Heart right ventricle (tissue), 16 donors: ENCODE data around the gene TBCK. TPM values are rescaled to one million over a fixed set of nuclear protein-coding genes. Genes with fewer than 3 reads are reported as not detected.
"Not testable (repeated sequence)": the region's sequence is repeated elsewhere in the genome, so short reads cannot be mapped to it uniquely, and the experiment has no call there.

Source experiments
- ATAC-seq, 8 donors: fragments of 200-7000 bp; cut with Tn5 transposase; one replicate each; pipeline ENCODE4 v1.9.1; 2020; ENCODE audit warnings: mild to moderate bottlenecking in 8 of 8, moderate library complexity in 8 of 8, moderate number of reproducible peaks in 1 of 8
- DNase-seq, 2 donors: peaks; one replicate each; pipeline ENCODE4 v3.0.0-alpha.2; 2020
- H3K27ac ChIP-seq, 10 donors: fragments of 200-600 bp; sonication (generic) in 2 of 10; one replicate each; pipeline versions ENCODE4 v1.5.0 to v1.8.0; 2020 to 2022; ENCODE audit warnings: mild to moderate bottlenecking in 3 of 10
- H3K27me3 ChIP-seq, 7 donors: fragments of 200-600 bp; one replicate each; pipeline ENCODE4 v1.8.0; 2021 to 2022; ENCODE audit warnings: mild to moderate bottlenecking in 2 of 7
- H3K36me3 ChIP-seq, 9 donors: fragments of 200-600 bp; sonication (generic) in 1 of 9; one replicate each; pipeline versions ENCODE4 v1.5.0 to v1.8.0; 2020 to 2022; ENCODE audit warnings: mild to moderate bottlenecking in 2 of 9
- H3K4me1 ChIP-seq, 9 donors: fragments of 200-600 bp; sonication (generic) in 1 of 9; one replicate each; pipeline versions ENCODE4 v1.5.0 to v1.8.0; 2020 to 2022; ENCODE audit warnings: mild to moderate bottlenecking in 4 of 9
- H3K4me3 ChIP-seq, 10 donors: fragments of 200-600 bp; sonication (generic) in 2 of 10; one replicate each; pipeline versions ENCODE4 v1.5.0 to v1.8.0; 2020 to 2022; ENCODE audit warnings: mild to moderate bottlenecking in 7 of 10, moderate library complexity in 2 of 10
- H3K9me3 ChIP-seq, 11 donors: fragments of 200-600 bp in 10 of 11; sonication (generic) in 2 of 11; one replicate each; pipeline versions ENCODE4 v1.5.0 to v1.8.0; 2013 to 2022; ENCODE audit warnings: mild to moderate bottlenecking in 2 of 11, control low read depth in 1 of 11, moderate library complexity in 1 of 11
- WGBS, 2 donors: extraction: QIAGEN DNeasy Blood & Tissue Kit; methylation state at CpG; one replicate each; pipeline ENCODE4 v1.1.7; 2013; ENCODE audit warnings: inconsistent platforms in 1 of 2; 5-methylcytosine and 5-hydroxymethylcytosine counted together
- intact Hi-C, 10 donors: fragments of 100-400 bp; cut with DNase I; formaldehyde crosslinking; loops; one replicate each; pipeline versions ENCODE4 v1.11.1 to v1.14.2; 2022
- polyA plus RNA-seq, 2 donors: library from polyadenylated mRNA; stranded (reverse); fragments of 200-250 nt; gene quantifications; one replicate each; pipeline ENCODE4 v1.2.3, GENCODE V29; 2013
- total RNA-seq, 10 donors: library from RNA; stranded (reverse); fragmentation: NEBNext Ultra II Directional in 3 of 10; extraction: Animal tissue kit (Norgen Biotek cat#: 25700) in 3 of 10; gene quantifications; one replicate each; pipeline versions ENCODE4 v1.2.1 to v1.2.4, GENCODE V29; 2021 to 2023
- TF ChIP-seq, protein P1 (sequence below), 9 donors: fragments of 200-600 bp; sonication (generic) in 2 of 9; IDR thresholded peaks; one replicate each; pipeline versions ENCODE4 v1.5.0 to v1.8.0; 2021 to 2022; ENCODE audit warnings: antibody characterized with exemption in 9 of 9, mild to moderate bottlenecking in 5 of 9, moderate library complexity in 1 of 9
- donor health status: Arrhythmogenic right ventricular cardiomyopathy.
- donor health status: ischemic (EF 13 %, LVEDD 7.1; RV severe dilation, severe dysfunction).
- donor health status: healthy with polysubstance abuse.
- donor health status: DM: no; HTN: yes; CAD: no.
- donor health status: DM: no; HTN: no; CAD: no.
- donor health status: ischemic (EF 25% LVEDD 6.9; RV normal size, moderate dysfunction).
- donor health status: ischemic (EF 25% LVEDD 5.7; RV mildly dilated, moderate dysfunction).
- donor health status: healthy.
- donor health status: DM: yes; HTN: yes; CAD: no.
- donor health status: Ischemic cardiomyopathy.
- donor health status: ischemic (EF 35%, LVEDD 5.7; RV mildly dilated, moderate dysfunction).
- donor health status: nonischemic (EF 11% LVEDD 7.7; RV severe dilation, severe dysfunction).
- donor health status: DM: yes; HTN: yes; CAD: no.
- donor health status: PGD.
- donor health status: ischemic (EF 29% LVEDD 5.4; RV normal size, mild dysfunction).
- donor health status: nonischemic (EF 23%, LVEDD 6.1; RV moderate dilation, normal function).

The TBCK gene
- total and polyA plus RNA-seq, 12 donors, result 5.0 to 22.8 (median 17.4) TPM

DNA sequence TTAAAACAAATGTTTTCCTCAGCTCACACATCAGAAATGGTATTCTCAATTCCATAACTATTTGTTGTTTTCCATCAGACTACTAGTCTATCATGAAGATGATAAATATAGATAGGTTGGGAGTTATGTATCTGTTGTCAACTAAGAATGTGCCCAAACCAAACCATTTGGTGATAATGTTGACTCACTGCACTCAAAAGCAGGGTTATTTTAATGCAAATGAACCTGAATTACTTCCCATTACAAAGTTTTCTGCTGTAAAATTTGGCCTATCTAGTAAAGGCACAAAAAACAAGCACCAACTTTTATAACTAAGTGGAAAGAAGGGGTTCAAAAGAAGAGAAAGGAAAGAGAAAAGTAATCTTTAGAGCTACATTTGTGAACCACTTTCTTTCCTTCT lies 93.5 kb downstream of the TBCK start:
- Histone ChIP-seq H3K9me3 (peaks cover 0 to 3% (median 0%) of the 10 kb centered on the region in 11 donors), H3K27ac (no peak overlapping the region), H3K36me3 (peaks cover 0 to 58% (median 14%) of the 10 kb centered on the region in 9 donors), H3K4me3 (no peak overlapping the region), H3K27me3 (no peaks in the 10 kb centered on the region), H3K4me1 (no peaks in the 10 kb centered on the region)
- DNase-seq, result no peak
- TF ChIP-seq, protein P1, sequence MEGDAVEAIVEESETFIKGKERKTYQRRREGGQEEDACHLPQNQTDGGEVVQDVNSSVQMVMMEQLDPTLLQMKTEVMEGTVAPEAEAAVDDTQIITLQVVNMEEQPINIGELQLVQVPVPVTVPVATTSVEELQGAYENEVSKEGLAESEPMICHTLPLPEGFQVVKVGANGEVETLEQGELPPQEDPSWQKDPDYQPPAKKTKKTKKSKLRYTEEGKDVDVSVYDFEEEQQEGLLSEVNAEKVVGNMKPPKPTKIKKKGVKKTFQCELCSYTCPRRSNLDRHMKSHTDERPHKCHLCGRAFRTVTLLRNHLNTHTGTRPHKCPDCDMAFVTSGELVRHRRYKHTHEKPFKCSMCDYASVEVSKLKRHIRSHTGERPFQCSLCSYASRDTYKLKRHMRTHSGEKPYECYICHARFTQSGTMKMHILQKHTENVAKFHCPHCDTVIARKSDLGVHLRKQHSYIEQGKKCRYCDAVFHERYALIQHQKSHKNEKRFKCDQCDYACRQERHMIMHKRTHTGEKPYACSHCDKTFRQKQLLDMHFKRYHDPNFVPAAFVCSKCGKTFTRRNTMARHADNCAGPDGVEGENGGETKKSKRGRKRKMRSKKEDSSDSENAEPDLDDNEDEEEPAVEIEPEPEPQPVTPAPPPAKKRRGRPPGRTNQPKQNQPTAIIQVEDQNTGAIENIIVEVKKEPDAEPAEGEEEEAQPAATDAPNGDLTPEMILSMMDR (IDR thresholded peaks at IDR 0.05), result no peak
- no peak for ATAC-seq
- intact Hi-C loops, result no loop called here

DNA sequence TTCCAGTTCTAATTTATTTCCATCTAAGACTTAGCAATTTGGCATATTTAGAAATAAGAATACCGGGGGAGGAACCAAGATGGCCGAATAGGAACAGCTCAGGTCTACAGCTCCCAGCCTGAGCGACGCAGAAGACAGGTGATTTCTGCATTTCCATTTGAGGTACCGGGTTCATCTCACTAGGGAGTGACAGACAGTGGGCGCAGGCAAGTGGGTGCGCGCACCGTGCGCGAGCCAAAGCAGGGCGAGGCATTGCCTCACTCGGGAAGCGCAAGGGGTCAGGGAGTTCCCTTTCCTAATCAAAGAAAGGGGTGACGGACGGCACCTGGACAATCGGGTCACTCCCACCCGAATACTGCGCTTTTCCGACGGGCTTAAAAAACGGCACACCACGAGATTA lies 102.7 kb downstream of the TBCK start:
- 97 to 98% methylated on average over 23 of the region's 23 CpGs for WGBS, 2 donors
- H3K4me1 ChIP-seq, H3K27ac ChIP-seq, H3K9me3 ChIP-seq, ATAC-seq, DNase-seq, H3K27me3 ChIP-seq, intact Hi-C loops, H3K4me3 ChIP-seq: not testable (repeated sequence)
- peaks cover 0 to 55% (median 6%) of the 10 kb centered on the region in 9 donors for H3K36me3 ChIP-seq

DNA sequence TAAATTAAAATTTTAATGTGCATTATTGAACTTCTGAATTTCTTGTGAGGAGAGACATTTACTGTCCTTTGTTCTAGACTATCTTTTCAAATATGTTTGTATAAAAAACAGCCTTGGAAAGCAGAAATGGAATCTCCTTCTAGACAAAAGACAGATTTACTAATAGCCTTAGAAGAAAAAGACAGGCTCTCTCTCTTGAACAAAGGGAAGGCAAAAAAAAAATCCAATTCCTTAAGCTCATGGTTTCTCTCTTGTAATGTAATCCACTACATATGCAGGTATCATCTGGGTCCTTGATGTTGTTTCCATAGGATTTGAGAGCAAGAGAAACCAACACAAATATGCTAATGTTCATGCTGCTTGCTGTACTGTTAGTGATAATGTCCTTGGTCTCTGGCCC lies 106.0 kb downstream of the TBCK start:
- DNase-seq, result no peak
- TF ChIP-seq, protein P1 (IDR thresholded peaks at IDR 0.05), result no peak
- Histone ChIP-seq H3K4me3 (no peak overlapping the region), H3K9me3 (no peaks in the 10 kb centered on the region), H3K4me1 (no peaks in the 10 kb centered on the region), H3K36me3 (peaks cover 0 to 56% (median 6%) of the 10 kb centered on the region in 9 donors), H3K27me3 (no peaks in the 10 kb centered on the region), H3K27ac (no peak overlapping the region)
- intact Hi-C loops, result no loop called here
- ATAC-seq, result no peak

DNA sequence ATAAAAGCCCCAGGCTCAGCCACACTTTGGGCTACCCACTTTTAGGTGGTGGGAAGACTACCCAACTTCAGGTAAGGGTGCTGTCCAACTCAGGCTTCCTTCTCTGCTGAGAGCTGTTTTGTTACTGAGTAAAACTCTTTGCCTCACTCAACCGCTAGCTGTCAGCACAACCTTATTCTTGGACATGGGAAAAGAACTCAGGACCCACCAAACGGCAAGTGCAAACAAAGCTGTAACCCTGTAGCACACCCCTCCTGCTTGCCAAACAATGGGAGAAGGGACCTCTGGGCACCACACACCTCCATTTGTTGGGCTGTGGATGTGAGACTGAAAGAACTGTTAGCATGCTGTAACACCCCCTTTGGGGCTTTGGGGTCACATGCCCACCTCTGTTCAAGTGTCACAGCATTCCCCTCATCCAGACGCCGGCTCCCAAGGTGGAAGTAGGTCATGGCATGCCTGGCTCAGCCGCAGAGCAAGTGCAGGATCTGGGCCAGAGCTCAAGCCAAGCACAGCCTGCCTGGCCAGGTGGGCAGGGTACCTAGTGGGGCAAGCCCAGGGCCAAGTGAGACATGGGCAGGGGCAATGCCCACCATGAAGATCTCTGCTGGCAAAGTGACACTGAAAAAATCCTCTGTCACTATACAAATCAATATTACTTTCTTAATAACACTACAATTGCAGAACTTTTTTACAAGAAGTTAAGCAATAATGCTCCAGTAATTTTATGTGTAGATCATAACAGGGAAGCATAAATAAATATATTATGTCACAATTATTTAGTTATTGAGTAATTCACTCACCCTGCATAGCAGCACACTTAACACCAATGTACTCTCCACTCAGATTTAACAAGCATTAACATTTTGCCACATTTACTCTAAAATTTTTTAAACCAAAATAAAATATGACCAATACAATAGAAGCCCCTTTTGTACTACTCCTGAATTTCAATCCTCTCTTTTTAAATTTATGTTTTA lies 107.2 kb downstream of the TBCK start:
- WGBS, 2 donors, result 83 to 85% methylated on average over 5 of the region's 5 CpGs
- Histone ChIP-seq H3K9me3 (no peaks in the 10 kb centered on the region), H3K27me3 (no peaks in the 10 kb centered on the region), H3K4me1 (no peaks in the 10 kb centered on the region), H3K27ac (no peak overlapping the region), H3K4me3 (no peak overlapping the region), H3K36me3 (peaks cover 0 to 55% (median 6%) of the 10 kb centered on the region in 9 donors)
- TF ChIP-seq, protein P1 (IDR thresholded peaks at IDR 0.05), result no peak
- ATAC-seq (peak in 1 of 8 donors; percentile 38), DNase-seq (no peak)
- intact Hi-C loops, result loop anchor here in 2 of 10 donors (10.0 kb wide), 1 partner anchor 494 kb away; no protein-coding TSS in a partner anchor

DNA sequence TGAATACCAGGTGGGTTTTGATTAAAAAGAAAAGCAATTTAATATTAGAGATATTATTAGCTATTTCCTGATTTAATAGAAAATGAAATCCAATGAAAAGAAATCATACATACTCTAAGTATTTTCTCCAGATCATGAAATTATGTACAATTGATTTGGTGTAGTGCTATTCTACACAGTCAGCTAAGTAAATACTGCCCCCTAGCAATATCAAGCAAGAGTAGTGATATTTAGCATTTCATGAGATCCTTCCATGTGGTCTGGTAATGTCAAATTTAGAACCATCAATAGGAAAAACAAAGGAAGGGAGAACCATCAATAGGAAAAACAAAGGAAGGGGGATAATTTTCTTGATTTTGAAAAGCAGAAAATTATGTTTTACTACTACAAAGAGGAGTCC lies 114.6 kb downstream of the TBCK start:
- Histone ChIP-seq H3K9me3 (no peaks in the 10 kb centered on the region), H3K27me3 (no peaks in the 10 kb centered on the region), H3K4me1 (no peaks in the 10 kb centered on the region), H3K27ac (no peak overlapping the region), H3K36me3 (peaks cover 0 to 6% (median 0%) of the 10 kb centered on the region in 9 donors), H3K4me3 (no peak overlapping the region)
- intact Hi-C loops, result loop anchor here in 2 of 10 donors (10.0 kb wide), 1 partner anchor 487 kb away; no protein-coding TSS in a partner anchor
- DNase-seq (no peak), ATAC-seq (no peak)
- TF ChIP-seq, protein P1 (IDR thresholded peaks at IDR 0.05), result peak in 7 of 9 donors; percentile 27 to 61 (median 52)
